Upper lobe of left lung (tissue), 4 donors: ENCODE results near the gene PGR.

Experiments
- CTCF ChIP-seq, 6 experiments: fragments of 450-650 bp in 4 of 6; fragments of 200-600 bp in 2 of 6; sonication (generic) in 2 of 6; IDR thresholded peaks; one replicate each; pipeline ENCODE4 v1.5.1; 2016 to 2019; ENCODE audit warnings: antibody characterized with exemption in 6 of 6
- EP300 ChIP-seq, 4 donors: sonication (generic); formaldehyde crosslinking; IDR thresholded peaks; one replicate each; pipeline ENCODE4 v1.5.1; 2017; ENCODE audit warnings: antibody characterized with exemption in 4 of 4, control low read depth in 2 of 4
- POLR2A ChIP-seq, 4 donors: fragments of 450-650 bp; IDR thresholded peaks; one replicate each; pipeline ENCODE4 v1.5.1; 2016 to 2017; ENCODE audit warnings: antibody characterized with exemption in 4 of 4, mild to moderate bottlenecking in 2 of 4

- TF ChIP-seq CTCF (IDR thresholded peaks at IDR 0.05) = no peak
- no peak for TF ChIP-seq POLR2A (IDR thresholded peaks at IDR 0.05)
- no peak for TF ChIP-seq EP300 (IDR thresholded peaks at IDR 0.05)
Measured at GRCh38 chr11:101051677-101052076, 77.9 kb downstream of the PGR start.
